GM18511 (cell line): ENCODE measurements around the gene NPW.

Source experiments
- ATAC-seq: cut with Tn5 transposase; IDR thresholded peaks from one replicate; pipeline ENCODE4 v1.9.1; 2021; ENCODE audit warnings: mild to moderate bottlenecking, moderate library complexity; ENCODE audit not compliant: unreplicated experiment

The NPW gene

DNA sequence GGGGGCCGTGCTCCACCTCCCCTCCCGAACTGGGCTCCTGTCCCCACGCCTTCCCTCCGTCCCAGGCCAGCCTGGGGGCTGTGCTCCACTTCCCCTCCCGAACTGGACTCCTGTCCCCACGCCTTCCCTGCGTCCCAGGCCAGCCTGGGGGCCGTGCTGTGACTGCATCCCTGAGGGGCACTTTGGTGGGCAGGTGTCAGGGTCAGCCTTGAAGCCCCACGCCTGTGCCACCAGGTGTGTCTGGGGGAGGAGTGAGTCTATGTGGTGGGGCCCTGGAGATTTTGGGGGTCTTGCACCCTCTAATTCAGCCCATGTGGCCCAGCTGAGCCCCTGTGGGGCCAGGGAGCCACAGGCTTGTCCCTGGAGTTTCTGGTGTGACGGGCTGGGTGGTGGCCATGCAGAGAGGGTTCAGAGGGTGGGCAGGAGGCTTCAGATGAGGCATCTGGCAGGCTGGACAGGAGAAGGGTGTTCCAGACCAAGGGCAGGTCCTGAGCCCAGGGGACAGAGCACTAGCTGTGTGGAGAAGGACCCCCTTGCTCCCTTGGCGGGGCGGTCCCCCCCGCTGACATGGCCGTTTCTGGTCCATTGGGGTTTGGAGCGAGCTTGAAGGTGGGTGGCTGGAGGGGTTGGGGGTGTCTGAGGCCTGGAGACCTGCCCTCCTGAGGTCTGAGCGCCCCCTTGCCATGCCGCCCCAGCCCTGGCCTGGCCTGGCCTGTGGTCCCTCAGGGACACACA lies 15.3 kb downstream of the NPW start:
- no peak for ATAC-seq

- ATAC-seq, result no peak
These were observed 16.0 kb downstream of the NPW start for GRCh38 chr16:2035431-2036199.

- ATAC-seq, result no peak
These were observed 16.8 kb downstream of the NPW start for GRCh38 chr16:2036200-2036966.

GRCh38 chr16:2037115-2037514 lies 17.5 kb downstream of the NPW start:
- no peak for ATAC-seq

DNA sequence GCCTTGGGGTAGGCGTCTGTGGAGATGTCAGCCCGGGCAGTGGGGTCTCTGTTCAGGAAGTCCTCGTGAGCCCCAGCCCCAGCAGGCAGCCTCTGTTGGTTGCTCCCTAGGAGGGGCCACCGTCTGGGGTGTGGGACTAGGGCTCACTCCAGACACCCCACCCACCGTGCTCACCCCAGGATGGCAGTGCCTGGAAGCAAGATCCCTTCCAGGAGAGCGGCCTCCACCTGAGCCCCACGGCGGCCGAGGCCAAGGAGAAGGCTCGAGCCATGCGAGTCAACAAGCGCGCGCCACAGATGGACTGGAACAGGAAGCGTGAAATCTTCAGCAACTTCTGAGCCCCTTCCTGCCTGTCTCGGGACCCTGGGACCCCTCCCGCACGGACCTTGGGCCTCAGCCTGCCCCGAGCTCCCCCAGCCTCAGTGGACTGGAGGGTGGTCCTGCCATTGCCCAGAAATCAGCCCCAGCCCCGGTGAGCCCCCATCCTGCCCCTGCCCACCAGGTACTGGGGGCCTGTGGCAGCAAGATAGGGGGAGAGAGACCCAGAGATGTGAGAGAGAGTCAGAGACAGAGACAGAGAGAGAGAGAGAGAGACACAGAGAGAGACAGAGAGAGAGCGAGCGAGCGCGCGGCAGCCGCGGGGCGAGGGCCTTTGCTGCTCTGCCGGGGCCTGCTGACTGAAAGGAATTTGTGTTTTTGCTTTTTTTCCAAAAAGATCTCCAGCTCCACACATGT lies 18.2 kb downstream of the NPW start:
- ATAC-seq, result no peak

DNA sequence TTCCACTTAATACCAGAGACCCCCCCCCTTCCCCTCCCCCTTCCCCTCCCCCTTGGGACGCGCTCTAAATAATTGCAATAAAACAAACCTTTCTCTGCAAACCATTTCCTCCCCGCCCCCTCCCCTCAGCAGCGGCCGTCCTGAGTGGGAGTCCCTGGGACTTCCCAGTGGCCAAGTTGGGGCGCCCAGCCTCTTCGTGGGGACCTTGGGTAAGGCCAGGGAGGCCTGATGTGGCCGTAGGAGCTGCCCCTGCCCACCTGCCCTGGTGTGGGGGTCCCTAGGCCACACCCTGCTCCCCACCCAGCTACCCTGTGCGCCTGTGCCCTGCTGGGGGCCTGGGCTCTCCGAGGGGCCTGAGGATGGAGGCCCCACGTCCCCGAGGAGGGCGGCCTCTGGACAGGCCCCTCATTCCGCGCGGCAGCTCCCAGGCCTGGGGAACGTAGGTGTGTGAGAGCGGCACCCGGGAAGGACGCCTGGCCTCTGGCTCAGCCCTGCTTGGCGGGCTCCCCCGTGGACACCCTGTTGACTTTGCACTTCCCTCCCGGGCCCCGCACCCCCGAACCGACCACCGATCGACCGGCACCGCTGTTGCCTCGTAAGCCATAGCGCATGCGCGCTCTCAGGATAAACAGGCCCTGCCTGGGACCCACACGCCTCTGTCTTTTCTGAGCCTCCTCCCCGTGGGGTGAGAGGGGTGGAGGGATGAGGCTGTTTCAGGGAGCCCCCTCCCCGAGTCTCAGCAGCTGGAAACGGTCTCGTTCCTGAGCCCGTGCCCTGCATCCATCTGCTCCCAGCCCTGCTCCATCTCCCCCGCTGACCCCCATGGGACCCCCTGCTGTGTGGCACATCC lies 19.0 kb downstream of the NPW start:
- no peak for ATAC-seq

GRCh38 chr16:2039274-2040031 lies 19.9 kb downstream of the NPW start:
- no peak for ATAC-seq

DNA sequence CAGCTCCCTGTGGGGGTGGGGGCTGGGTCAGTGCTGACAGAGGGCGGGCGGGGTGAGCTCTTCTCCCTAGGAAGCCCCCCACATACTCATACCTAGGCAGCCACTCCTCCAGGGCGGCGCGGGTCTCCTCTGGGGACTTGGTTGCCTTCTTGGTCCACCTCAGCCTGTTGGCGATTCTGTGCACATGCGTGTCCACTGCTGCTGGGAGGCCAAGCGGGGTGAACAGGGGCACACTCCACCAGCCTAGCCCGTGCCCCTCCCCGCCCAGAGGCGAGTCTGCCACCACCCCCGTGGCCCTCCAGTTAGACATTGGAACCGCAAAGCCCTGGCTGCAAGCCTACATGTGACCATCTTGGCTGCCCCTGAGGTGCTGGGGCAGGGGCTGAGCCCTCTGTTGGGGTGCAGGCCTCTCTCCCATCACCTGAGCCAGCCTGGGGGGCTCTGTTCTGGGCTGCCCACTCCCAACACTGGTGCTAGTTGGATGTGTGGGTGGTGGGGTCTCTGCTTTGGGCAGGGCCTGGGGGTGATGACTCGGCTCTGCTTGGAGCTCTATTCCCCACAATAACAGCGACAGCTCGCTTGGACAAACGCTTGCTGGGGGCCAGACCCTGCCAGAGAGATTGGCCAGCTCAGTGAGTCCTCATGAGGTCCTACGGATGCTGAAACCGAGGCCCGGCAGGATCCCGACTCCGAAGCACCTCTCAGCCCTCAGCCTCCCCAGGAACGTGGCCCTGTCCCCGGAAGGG lies 20.6 kb downstream of the NPW start:
- ATAC-seq, result no peak

GRCh38 chr16:2040787-2041522 lies 21.4 kb downstream of the NPW start:
- no peak for ATAC-seq

DNA sequence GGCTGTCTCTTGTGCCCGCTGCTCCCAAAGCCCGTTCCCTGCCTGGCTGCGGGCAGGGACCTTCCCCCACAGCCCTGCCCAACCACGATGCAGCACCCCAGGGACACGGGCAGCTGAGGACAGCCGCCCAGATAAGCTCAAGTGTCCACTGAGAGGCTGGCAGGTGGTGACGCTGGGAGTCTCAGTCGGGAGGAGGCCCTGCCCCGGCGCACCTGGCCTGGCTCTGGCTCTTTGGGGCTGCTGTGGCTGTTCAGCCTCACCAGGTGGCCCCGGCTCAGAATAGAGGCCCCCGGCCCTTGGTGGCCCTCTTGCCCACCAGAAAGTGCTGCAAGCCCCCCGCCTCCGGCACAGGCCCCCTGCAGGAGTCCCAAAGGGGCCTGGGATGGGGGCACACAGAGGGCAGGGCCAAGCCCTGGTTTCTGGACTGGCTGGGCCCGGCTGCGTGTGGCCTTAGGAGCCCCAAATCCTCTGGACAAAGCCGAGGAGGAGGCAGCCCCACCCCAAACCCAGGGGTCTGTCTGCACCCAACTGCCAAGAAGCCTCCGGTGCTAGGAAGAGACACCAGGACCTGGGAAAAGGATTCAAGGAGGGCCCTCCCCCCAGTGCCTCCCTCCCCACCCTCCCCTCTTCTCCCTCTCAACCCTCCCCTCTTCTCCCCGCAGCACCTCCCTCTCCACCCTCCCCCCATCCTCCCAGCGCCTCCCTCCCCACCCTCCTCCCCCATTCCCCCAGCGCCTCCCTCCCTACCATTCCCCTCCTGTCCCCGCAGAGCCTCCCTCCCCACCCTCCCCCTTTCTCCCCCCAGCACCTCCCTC lies 22.8 kb downstream of the NPW start:
- ATAC-seq, result no peak

DNA sequence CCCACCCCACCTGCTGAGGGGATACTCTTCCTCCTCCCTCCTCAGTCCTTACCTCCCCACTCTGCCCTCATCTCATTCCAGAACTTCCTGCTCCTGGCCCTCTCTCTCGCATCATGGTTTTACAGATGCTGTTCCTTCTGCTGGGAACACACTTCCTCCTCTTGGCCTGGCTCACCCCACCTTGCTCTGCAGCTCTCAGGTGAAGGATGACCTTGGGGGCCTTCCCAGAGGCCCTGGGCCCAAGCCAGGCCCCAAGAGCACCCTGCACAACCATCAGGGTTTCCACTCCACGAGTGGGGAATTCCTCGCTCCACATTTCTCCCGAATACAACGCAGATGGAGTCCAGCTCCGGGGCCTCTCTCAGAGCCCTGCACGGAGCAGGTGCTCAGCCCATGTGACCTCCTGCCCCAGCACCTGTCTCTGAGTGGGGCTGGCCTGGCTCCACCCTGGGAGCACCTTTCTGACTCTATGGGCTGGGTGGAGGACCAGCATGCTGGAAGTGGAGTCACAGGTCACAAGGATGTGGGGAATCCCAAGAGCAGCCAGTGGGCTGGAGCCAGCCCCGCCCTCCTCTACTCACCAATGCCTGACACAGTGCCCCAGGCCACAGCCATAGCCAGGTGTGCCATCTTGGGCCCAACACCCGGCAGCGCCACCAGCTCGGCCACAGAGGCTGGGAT lies 23.5 kb downstream of the NPW start:
- ATAC-seq, result no peak

GRCh38 chr16:2043667-2044451 lies 24.3 kb downstream of the NPW start:
- no peak for ATAC-seq

DNA sequence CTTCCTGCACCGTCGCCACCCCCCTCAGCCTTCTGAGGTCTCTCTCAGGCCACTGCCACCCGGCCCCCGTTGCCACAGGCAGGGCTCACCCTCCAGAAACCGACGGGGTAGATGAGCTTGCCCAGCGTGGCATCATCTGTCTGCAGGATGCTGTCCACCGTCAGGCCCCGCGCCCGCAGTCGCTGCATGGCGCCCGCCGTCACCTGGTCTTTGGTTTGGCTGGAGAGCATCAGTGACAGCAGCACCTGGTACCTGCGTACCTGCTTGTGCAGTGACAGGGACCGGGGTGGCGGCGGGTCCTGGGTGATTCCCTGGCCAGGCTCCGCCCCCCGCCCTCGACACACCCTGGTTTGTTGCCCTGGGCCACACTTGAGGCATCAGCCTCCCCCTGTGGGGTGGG lies 25.0 kb downstream of the NPW start:
- no peak for ATAC-seq

DNA sequence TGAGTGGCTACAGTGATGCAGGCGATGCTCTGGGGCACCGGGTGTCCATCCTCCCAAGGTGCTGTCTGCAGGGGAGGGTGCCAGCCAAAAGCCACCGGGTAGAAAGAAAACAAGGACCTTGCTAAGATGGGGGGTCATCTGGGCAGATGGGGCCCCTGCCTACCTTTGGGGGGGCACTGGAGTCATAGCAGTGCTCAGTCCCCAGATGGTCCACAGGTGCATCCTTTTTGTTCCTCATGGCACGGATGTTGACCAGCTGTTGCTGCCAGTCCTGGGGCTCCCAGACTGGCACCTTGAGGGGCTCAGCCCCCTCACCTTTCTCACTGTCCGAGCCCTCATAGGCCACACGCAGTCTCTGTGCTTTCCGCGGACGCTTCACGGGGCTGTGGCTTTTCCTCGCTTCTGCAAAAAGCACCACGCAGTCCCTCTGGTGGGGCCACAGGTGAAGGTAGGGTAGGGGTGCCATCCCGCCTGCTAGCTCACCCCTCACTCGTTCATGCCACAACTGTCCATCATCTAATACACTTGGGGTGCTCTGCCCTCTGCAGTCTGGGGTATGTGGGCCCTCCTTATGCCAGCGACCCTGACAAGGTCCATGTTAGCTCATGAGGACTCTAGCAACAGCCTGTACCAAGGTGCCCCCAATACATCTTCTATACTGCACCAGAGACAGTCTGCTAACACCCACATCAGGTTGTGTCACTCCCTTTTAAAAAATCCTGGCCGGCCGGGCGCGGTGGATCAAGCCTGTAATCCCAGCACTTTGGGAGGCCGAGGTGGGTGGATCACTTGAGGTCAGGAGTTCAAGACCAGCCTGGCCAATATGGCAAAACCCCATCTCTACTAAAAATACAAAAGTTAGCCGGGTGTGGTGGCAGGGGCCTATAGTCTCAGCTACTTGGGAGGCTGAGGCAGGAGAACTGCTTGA lies 26.6 kb downstream of the NPW start:
- no peak for ATAC-seq

DNA sequence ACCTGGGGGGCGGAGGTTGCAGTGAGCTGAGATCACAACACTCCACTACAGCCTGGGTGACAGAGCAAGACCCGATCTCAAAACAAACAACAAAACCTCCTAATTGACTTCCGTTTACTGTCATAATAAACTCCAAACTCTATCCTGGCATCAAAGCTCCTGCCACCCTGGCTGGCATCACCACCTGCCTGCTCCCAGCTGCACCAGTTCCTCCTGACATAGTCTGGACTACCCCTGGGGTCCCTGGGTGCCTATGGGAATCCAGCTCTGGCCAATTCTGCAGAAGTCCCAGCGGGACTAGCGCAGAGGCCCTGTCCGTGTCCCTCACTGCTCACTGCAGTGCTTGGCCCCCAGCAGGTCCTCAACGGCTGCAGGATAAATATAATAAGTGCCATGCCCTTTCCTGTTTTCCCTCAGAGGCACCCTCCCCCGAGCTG lies 27.3 kb downstream of the NPW start:
- no peak for ATAC-seq
